VCaP (cell line): Measurements from ENCODE around the gene LBHD2.

Experiments used
- H3K27ac ChIP-seq: fragments of 450-650 bp; 2 replicates; pipeline ENCODE4 v1.5.1; 2017
- TF ChIP-seq, protein P1 (sequence below): fragments of 450-650 bp; conservative IDR thresholded peaks from 2 replicates; pipeline ENCODE4 v1.5.1; 2017; ENCODE audit warnings: mild to moderate bottlenecking, moderate library complexity

LBHD2 gene

DNA sequence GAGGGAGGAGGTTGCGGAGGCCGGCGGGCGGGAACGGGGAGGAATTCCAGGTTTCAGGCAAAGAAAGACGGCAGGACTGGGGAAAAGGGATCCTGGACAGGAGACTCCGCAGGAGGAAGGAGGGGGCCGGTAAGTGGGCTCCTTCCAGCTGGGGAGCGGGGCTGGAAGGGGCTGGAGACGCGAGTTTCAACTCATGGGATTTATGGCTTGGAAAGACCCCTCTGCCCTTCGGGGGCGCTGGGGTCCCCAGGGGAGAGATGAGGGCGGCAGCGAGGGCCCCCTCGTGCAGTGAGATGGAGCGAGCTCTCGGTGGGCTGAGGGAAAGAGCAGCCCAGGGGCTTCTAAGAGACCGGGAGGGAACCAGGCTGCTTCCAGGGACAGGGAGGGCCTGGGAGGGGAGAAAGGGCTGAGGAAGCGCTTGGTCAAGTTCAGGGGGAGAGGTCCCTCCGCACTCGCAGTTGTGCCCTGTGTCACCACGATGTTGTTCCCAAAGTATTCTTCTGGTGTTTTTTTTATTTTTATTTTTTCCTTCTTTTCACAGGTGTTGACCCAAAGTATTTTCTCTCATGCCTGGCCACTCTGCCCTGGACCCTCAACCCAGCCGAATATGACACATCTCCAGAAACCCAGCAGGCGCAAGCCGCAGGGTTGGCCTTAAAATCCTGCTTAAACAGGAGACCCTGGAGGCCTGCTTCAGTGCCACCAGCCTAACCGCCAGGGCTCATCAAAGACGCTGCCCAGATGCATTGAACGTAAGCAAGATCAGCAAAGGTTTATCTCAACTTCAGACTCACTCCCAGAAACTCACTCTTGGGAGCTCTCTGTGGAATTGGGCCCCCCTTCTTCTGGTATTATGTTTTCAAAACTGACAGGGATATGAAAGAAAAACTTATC is 55.4 kb downstream of the LBHD2 start:
- H3K27ac ChIP-seq: no peak overlapping the region; the same call in 1 of the 2 replicates
- TF ChIP-seq, protein P1, sequence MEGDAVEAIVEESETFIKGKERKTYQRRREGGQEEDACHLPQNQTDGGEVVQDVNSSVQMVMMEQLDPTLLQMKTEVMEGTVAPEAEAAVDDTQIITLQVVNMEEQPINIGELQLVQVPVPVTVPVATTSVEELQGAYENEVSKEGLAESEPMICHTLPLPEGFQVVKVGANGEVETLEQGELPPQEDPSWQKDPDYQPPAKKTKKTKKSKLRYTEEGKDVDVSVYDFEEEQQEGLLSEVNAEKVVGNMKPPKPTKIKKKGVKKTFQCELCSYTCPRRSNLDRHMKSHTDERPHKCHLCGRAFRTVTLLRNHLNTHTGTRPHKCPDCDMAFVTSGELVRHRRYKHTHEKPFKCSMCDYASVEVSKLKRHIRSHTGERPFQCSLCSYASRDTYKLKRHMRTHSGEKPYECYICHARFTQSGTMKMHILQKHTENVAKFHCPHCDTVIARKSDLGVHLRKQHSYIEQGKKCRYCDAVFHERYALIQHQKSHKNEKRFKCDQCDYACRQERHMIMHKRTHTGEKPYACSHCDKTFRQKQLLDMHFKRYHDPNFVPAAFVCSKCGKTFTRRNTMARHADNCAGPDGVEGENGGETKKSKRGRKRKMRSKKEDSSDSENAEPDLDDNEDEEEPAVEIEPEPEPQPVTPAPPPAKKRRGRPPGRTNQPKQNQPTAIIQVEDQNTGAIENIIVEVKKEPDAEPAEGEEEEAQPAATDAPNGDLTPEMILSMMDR: no peak
